DMS53 treated with DMSO at 0.1 percent for 48 hours (cell line): Measurements from ENCODE around the gene CPLX1.

Source experiments
- DNase-seq: peaks from one replicate; lab custom pipeline; 2025; ENCODE audit not compliant: unreplicated experiment; lab: John Stamatoyannopoulos, UW

CPLX1 gene

GRCh38 chr4:825971-826330 is at the start of gene CPLX1:
Gene CPLX1 (minus strand): TSS chr4:826129. CDS start chr4:824522, 1,607 bp downstream.
- DNase-seq = peak; percentile 56

GRCh38 chr4:874971-875817 is 49.3 kb upstream of the CPLX1 start:
- no peak for DNase-seq

- DNase-seq = no peak
Measured at GRCh38 chr4:874056-874455, 48.1 kb upstream of the CPLX1 start.

GRCh38 chr4:872241-872981 is 46.5 kb upstream of the CPLX1 start:
- DNase-seq = no peak

- DNase-seq = no peak
Measured at GRCh38 chr4:871484-871883, 45.6 kb upstream of the CPLX1 start.

GRCh38 chr4:870951-871350 is 45.0 kb upstream of the CPLX1 start:
- no peak for DNase-seq

GRCh38 chr4:869776-870175 is 43.8 kb upstream of the CPLX1 start:
- DNase-seq = no peak

GRCh38 chr4:868421-868820 is 42.5 kb upstream of the CPLX1 start:
- DNase-seq = no peak

GRCh38 chr4:867526-868250 is 41.8 kb upstream of the CPLX1 start:
- no peak for DNase-seq

- DNase-seq = no peak
Measured at GRCh38 chr4:866761-867390, 40.9 kb upstream of the CPLX1 start.

GRCh38 chr4:866068-866760 is 40.3 kb upstream of the CPLX1 start:
- DNase-seq = no peak

GRCh38 chr4:865572-865971 is 39.6 kb upstream of the CPLX1 start:
- no peak for DNase-seq

GRCh38 chr4:865121-865465 is 39.2 kb upstream of the CPLX1 start:
- no peak for DNase-seq

GRCh38 chr4:864456-865120 is 38.7 kb upstream of the CPLX1 start:
- no peak for DNase-seq

GRCh38 chr4:860561-860960 is 34.6 kb upstream of the CPLX1 start:
- DNase-seq = no peak

GRCh38 chr4:859496-859895 is 33.6 kb upstream of the CPLX1 start:
- no peak for DNase-seq

GRCh38 chr4:858831-859451 is 33.0 kb upstream of the CPLX1 start:
- DNase-seq = no peak

- no peak for DNase-seq
Measured at GRCh38 chr4:858041-858481, 32.1 kb upstream of the CPLX1 start.

- DNase-seq = no peak
Measured at GRCh38 chr4:857461-857860, 31.5 kb upstream of the CPLX1 start.
